Panc1 (cell line): ENCODE measurements around the gene RP2. TPM values are rescaled to one million over a fixed set of nuclear protein-coding genes. Genes with fewer than 3 reads are reported as not detected.

Source experiments
- ATAC-seq: fragments of 200-7000 bp; cut with Tn5 transposase; 2 replicates; pipeline ENCODE4 v1.9.1; 2020; ENCODE audit warnings: mild to moderate bottlenecking, moderate library complexity
- BruUV-seq: library from RNA; stranded (reverse); fragments of 400-500 nt; replicated peaks from 2 replicates; lab custom pipeline; 2021; lab: Mats Ljungman, UMichigan
- CTCF ChIA-PET: fragments of 300-600 bp; sonication (Branson Sonifier 250); formaldehyde crosslinking; loops from one replicate; lab custom pipeline; 2022; ENCODE audit warnings: antibody characterized with exemption; lab: Charles Lee
- POLR2A ChIA-PET: fragments of 300-600 bp; sonication (Branson Sonifier 250); formaldehyde crosslinking; loops from one replicate; lab custom pipeline; 2022; ENCODE audit warnings: antibody characterized with exemption; lab: Charles Lee
- DNase-seq: peaks from one replicate; pipeline ENCODE4 v3.0.0-alpha.2; 2010; ENCODE audit warnings: low read depth, low spot score
- H3K27ac ChIP-seq: 2 replicates; pipeline ENCODE4 v1.5.1; 2011; ENCODE audit warnings: mild to moderate bottlenecking, low read length, inconsistent platforms
- H3K27me3 ChIP-seq: fragments of 200-500 bp; sonication (Bioruptor generic); 2 replicates; pipeline ENCODE4 v1.6.0; 2014; ENCODE audit warnings: low read length, inconsistent platforms; ENCODE audit not compliant: control insufficient read depth, insufficient read depth
- H3K36me3 ChIP-seq: fragments of 200-500 bp; sonication (Bioruptor generic); 2 replicates; pipeline ENCODE4 v1.5.1; 2014; ENCODE audit warnings: inconsistent platforms, mild to moderate bottlenecking, low read length, moderate library complexity; ENCODE audit not compliant: control insufficient read depth, insufficient read depth
- H3K4me1 ChIP-seq: 2 replicates; pipeline ENCODE4 v1.5.1; 2011; ENCODE audit warnings: inconsistent platforms, mild to moderate bottlenecking, low read length, moderate library complexity; ENCODE audit not compliant: control insufficient read depth, insufficient read depth
- H3K4me3 ChIP-seq, 2 experiments: 2 replicates each; pipeline ENCODE4 v1.5.1; 2011 to 2012; ENCODE audit warnings: low read depth in 2 of 2, low read length in 2 of 2, mild to moderate bottlenecking in 2 of 2, inconsistent platforms in 1 of 2, moderate library complexity in 1 of 2
- H3K9me3 ChIP-seq: fragments of 200-500 bp; sonication (Bioruptor generic); 2 replicates; pipeline ENCODE4 v1.5.1; 2014; ENCODE audit warnings: low read depth, mild to moderate bottlenecking, inconsistent platforms, low read length, moderate library complexity; ENCODE audit not compliant: control insufficient read depth, insufficient read depth
- POLR2AphosphoS5 ChIP-seq: IDR thresholded peaks from 2 replicates; pipeline ENCODE4 v1.6.1; 2012; ENCODE audit warnings: mild to moderate bottlenecking, low read depth, low read length, moderate library complexity
- SIN3A ChIP-seq: IDR thresholded peaks from 2 replicates; pipeline ENCODE4 v1.6.1; 2012; ENCODE audit warnings: low read depth, mild to moderate bottlenecking, low read length, moderate library complexity, borderline replicate concordance; ENCODE audit not compliant: insufficient read depth
- TCF7L2 ChIP-seq: IDR thresholded peaks from 2 replicates; pipeline ENCODE4 v1.6.1; 2011; ENCODE audit warnings: mild to moderate bottlenecking, low read depth, low read length, inconsistent platforms
- in situ Hi-C: cut with HindIII; loops from 2 replicates; pipeline ENCODE4 v1.10.0; 2016; ENCODE audit warnings: low sequenced_read_pairs, low pct_unique_long_range_greater_than_20kb
- intact Hi-C: fragments of 100-400 bp; cut with micrococcal nuclease; formaldehyde crosslinking; loops from one replicate; pipeline ENCODE4 v1.10.0; 2022; ENCODE audit not compliant: unreplicated experiment
- total RNA-seq: library from RNA; stranded (reverse); gene quantifications from one replicate; pipeline ENCODE4 v1.2.1, GENCODE V29; 2021; ENCODE audit not compliant: unreplicated experiment
- TF ChIP-seq, protein P1 (sequence below), 2 experiments: IDR thresholded peaks; 2 replicates each; pipeline ENCODE4 v1.6.1; 2011 to 2012; ENCODE audit warnings: low read depth in 2 of 2, control low read depth in 1 of 2, low read length in 1 of 2, mild to moderate bottlenecking in 1 of 2, moderate library complexity in 1 of 2; ENCODE audit not compliant: insufficient read depth in 1 of 2
- TF ChIP-seq, protein P2 (sequence below): fragments of 450-650 bp; IDR thresholded peaks from 2 replicates; pipeline ENCODE4 v1.5.1; 2017; ENCODE audit warnings: mild to moderate bottlenecking

Gene RP2
- total RNA-seq, 1 experiment from 2014 or later: 17.3 TPM

DNA sequence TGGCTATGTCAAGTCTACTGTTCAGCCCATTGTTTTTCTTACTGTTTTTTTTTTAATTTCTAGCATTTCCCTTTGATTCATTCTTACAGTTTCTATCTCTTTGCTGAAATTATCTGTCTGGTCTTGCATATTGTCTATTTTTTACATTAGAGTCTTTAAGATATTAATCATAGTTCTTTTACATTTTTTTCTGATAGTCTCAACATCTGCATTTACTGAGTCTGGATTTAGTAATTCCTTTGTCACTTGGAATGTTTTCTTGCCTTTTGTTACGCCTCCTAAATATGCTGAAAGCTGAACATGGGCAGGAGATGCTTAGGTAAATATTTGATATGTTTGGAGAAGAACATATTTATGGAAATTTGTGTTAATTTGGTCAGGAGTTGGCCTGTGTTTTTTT is 85.8 kb downstream of the RP2 start:
- ATAC-seq: no peak

DNA sequence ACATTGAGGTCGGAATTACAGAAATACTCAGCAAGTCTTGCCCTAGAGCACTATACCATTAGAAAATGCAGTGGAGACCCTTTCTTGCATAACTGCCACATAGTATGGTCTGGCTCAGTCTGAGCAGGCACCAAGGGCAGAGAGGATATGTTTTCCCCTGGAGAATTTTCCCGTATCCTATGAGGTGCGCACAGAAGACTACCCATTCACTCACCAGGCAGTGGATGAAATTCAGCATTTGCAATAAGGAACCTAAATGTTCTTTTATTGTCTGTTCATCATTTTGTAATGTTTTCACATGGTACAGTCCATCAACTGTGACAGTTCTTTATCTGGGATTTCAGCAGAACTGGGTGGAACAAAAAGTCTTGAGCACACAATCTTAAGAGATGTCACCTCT is 90.9 kb downstream of the RP2 start:
- POLR2A ChIA-PET: no interaction called here
- no peak overlapping the region for H3K4me3 ChIP-seq
- H3K27ac ChIP-seq: no peak overlapping the region
- CTCF ChIA-PET: no interaction called here
- H3K27me3 ChIP-seq: no peaks in the 10 kb centered on the region
- intact Hi-C loops: no loop called here
- no peaks in the 10 kb centered on the region for H3K4me1 ChIP-seq
- TF ChIP-seq, protein P1, sequence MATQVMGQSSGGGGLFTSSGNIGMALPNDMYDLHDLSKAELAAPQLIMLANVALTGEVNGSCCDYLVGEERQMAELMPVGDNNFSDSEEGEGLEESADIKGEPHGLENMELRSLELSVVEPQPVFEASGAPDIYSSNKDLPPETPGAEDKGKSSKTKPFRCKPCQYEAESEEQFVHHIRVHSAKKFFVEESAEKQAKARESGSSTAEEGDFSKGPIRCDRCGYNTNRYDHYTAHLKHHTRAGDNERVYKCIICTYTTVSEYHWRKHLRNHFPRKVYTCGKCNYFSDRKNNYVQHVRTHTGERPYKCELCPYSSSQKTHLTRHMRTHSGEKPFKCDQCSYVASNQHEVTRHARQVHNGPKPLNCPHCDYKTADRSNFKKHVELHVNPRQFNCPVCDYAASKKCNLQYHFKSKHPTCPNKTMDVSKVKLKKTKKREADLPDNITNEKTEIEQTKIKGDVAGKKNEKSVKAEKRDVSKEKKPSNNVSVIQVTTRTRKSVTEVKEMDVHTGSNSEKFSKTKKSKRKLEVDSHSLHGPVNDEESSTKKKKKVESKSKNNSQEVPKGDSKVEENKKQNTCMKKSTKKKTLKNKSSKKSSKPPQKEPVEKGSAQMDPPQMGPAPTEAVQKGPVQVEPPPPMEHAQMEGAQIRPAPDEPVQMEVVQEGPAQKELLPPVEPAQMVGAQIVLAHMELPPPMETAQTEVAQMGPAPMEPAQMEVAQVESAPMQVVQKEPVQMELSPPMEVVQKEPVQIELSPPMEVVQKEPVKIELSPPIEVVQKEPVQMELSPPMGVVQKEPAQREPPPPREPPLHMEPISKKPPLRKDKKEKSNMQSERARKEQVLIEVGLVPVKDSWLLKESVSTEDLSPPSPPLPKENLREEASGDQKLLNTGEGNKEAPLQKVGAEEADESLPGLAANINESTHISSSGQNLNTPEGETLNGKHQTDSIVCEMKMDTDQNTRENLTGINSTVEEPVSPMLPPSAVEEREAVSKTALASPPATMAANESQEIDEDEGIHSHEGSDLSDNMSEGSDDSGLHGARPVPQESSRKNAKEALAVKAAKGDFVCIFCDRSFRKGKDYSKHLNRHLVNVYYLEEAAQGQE (IDR thresholded peaks at IDR 0.05; ENCODE audit: insufficient read depth in 1 of 2, low read depth in 2 of 2, low read length in 1 of 2): no peak
- TF ChIP-seq POLR2AphosphoS5: no peak
- no peak for TF ChIP-seq TCF7L2
- no peak for TF ChIP-seq SIN3A
- TF ChIP-seq, protein P2, sequence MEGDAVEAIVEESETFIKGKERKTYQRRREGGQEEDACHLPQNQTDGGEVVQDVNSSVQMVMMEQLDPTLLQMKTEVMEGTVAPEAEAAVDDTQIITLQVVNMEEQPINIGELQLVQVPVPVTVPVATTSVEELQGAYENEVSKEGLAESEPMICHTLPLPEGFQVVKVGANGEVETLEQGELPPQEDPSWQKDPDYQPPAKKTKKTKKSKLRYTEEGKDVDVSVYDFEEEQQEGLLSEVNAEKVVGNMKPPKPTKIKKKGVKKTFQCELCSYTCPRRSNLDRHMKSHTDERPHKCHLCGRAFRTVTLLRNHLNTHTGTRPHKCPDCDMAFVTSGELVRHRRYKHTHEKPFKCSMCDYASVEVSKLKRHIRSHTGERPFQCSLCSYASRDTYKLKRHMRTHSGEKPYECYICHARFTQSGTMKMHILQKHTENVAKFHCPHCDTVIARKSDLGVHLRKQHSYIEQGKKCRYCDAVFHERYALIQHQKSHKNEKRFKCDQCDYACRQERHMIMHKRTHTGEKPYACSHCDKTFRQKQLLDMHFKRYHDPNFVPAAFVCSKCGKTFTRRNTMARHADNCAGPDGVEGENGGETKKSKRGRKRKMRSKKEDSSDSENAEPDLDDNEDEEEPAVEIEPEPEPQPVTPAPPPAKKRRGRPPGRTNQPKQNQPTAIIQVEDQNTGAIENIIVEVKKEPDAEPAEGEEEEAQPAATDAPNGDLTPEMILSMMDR: no peak
- no peak for ATAC-seq
- H3K36me3 ChIP-seq: no peaks in the 10 kb centered on the region
- H3K9me3 ChIP-seq: no peaks in the 10 kb centered on the region
- no peak for DNase-seq
- no TSS peak for BruUV-seq
- in situ Hi-C loops: no loop called here

More for the DNA sequence above, 85.8 kb downstream of the RP2 start:
- intact Hi-C loops (no loop called here), in situ Hi-C loops (no loop called here)
- no peaks in the 10 kb centered on the region for H3K9me3 ChIP-seq
- no peaks in the 10 kb centered on the region for H3K27me3 ChIP-seq
- no peak overlapping the region for H3K4me3 ChIP-seq
- H3K27ac ChIP-seq: no peak overlapping the region
- CTCF ChIA-PET: no interaction called here
- H3K4me1 ChIP-seq: no peaks in the 10 kb centered on the region
- no peak for DNase-seq
- no TSS peak for BruUV-seq
- POLR2A ChIA-PET: no interaction called here
- no peaks in the 10 kb centered on the region for H3K36me3 ChIP-seq
- TF ChIP-seq, protein P1 (IDR thresholded peaks at IDR 0.05; ENCODE audit: insufficient read depth in 1 of 2, low read depth in 2 of 2, low read length in 1 of 2): no peak
- TF ChIP-seq TCF7L2: no peak
- TF ChIP-seq POLR2AphosphoS5: no peak
- TF ChIP-seq, protein P2: no peak
- no peak for TF ChIP-seq SIN3A
